ENCODE data around the gene PRPF19. TPM values are rescaled to one million over a fixed set of nuclear protein-coding genes. Genes with fewer than 3 reads are reported as not detected.
"Not testable (repeated sequence)": the region's sequence is repeated elsewhere in the genome, so short reads cannot be mapped to it uniquely, and the experiment has no call there.

The PRPF19 gene
- total RNA-seq, 1 donor from 2014 or later, result 68.3 TPM

GRCh38 chr11:60909680-60910280, 3.4 kb upstream of the PRPF19 start:
- not testable (repeated sequence) for DNase-seq (ENCODE audit: low spot score)

DNA sequence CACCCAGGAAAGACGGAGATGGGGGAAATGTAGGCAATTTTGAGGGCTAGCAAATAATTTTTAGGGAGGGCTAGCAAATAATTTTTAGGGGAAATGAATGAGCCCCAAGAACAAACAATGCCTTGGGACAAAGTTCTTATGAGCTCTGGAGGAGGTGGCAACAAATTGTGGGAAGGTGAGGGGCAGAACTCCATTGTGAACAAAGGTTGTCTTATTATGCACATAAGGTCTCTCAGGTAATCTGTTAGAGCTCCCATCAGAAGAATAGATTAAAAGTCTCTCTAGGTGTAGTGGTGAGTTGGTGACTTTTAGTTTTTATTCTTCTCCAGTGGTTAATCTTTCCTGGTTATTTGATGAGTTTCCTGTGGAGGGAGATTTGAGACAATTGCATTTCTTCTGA, 2.4 kb upstream of the PRPF19 start:
- DNase-seq (ENCODE audit: low spot score), result no peak

DNA sequence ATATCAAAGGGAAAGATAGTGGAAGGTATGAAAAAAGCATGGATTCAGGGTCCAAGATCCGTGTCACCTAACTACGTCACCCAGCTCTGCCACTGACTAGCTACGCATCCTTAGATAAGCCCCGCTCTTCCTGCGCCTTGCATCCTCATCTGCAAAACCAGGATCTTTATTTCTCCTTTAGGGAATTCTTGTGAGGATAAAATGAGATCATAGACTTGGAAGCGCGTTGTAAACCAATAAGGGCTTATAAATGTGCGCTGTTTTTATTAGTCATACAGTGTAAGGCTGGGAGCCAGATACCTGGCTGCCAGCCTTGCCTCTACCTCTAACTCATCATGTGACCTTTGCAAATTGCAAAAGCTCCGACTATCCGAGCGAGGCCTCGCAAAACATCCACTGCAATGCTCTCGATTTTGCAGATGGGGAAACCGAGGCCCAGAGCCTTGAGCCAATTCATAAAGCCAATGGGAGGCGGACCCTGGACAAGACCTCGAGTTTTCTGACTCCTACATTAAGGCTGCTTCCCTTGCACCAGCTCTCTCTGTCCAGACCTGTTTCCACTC, 753 bp downstream of the PRPF19 start:
- no peak for DNase-seq (ENCODE audit: low spot score)

DNA sequence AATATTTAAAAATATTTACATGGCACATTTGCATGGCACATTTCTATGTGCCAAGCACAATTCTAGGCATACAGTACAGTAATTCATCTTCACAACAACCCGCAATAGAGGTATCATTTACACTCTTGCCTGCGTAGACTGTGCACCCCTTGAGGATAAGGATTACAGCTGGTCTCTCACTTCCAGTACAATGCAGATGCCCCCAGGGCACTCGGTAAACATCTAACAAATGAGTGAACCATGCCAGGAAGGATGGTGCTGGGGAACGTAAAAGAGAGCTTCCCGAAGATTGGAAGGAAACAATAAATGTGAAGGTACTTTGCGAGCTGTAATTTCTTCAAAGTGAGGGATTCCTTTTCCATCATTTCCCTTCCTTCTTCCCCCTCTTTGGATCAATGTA, 1.3 kb downstream of the PRPF19 start:
- DNase-seq (ENCODE audit: low spot score), result no peak

DNA sequence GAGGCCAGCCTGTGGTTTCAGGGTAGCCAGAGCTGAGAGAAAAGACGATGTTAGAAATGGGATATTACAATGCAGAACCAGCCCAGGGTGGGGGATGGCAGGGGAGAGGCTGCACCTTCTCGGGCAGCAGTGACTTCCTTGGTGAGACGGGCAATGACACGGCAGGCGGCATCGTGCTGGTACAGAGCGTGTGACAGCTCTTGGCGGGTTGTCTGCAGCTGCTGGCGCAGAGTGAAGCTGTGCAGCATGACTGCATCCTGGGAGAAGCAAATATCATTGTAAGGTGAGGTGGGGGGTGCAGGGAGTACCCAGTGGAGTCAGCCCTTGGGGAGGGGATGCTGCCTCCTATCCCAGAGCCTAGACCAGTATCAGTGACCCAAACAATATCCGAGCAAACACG, 3.8 kb downstream of the PRPF19 start:
- peak; percentile 83 for DNase-seq (ENCODE audit: low spot score)

- peak; percentile 79 for DNase-seq (ENCODE audit: low spot score)
These were observed 5.5 kb downstream of the PRPF19 start for GRCh38 chr11:60900673-60901404.

GRCh38 chr11:60899977-60900376, 6.4 kb downstream of the PRPF19 start:
- no peak for DNase-seq (ENCODE audit: low spot score)

DNA sequence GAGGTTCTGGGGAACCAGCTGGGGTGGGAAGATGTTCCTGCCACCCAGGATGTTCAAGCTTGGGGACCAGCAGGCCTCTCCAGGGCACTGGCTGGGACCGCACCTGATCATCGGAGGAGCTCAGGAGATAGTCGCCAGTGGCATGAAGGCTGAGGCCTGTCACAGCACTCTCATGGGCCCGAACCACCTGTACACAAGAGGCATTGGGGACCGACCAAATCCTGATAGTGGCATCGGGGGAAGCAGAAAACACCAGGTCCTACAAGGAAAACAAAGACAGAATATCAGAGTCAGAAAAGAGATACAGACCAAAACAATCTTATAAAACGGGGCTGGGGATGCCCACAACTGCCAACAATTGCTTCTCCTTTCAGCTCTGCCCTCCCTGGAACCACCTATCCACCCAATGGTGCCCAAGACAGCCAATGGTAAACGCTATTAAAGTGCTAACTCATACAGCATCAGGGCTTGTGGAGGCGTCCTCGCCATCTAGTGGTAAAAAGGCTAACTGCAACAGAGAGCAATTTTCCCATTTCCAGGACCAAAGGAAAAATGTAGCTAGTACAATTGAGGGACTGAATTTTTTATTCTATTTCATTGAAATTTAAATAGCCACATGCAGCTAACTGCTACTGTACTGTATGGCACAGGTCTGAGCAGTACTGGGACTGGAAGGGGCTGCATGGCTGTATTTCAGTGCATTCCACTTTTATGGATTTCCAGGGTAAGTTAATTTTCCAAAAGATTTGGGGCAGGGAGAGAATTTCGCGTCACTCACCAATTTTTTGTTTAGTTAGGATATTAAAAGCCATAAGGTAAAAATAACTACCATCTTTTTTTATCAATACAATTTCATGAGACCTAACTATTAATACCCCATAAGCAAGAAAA, 7.1 kb downstream of the PRPF19 start:
- DNase-seq (ENCODE audit: low spot score), result peak; percentile 49

DNA sequence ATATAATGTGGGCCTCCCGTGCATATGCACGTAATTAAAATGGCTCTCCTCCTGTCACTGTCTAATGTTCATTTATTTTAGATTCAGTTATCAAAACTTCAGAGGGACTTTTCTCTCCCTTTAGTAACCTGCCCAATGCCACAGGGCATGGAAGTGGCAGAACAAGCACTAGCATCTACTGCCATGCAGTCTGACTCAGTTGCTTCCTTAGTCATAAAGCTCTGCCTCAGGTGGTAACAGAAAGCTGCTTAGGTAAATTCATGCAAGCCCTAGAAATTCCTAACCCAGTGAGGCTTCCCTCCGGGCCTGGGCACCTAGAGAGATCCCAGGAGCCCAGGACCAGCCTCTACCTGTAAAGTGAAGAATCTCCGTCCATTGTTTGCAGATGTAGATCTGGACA, 8.9 kb downstream of the PRPF19 start:
- peak; percentile 41 for DNase-seq (ENCODE audit: low spot score)

- DNase-seq (ENCODE audit: low spot score), result peak; percentile 41
These were observed 10.7 kb downstream of the PRPF19 start for GRCh38 chr11:60895687-60896086.

DNA sequence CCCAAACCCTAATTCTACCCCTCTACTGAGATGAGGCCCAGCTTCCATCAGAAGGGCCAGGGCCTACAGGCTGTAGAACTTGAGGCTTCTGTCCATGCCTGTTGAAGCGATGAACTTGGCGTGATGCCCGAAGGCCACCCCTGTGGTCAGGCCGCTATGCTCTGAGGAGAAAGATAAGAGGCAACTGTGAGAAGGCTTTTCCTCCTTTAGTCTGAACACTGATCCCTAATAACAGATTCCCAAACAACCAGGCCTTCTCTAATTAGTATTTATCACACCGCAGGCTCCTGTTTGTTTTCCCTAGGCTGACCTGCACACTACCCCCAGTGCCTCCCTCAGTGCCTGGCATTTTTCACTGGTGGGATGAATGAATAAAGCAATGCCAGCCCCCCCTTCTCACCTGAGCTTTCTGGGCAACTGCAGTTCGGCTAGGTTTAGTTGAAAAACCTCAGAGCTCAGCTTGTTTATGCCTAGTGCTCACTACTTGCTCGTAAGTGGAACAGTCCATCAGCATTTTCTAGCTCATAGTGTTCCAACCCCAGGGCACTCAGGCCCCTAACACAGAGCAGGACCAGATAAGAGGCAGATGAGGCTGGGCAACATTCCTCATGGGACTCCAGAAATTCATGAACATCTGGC, 15.2 kb downstream of the PRPF19 start:
- DNase-seq (ENCODE audit: low spot score), result peak; percentile 71

GRCh38 chr11:60890696-60891095, 15.7 kb downstream of the PRPF19 start:
- no peak for DNase-seq (ENCODE audit: low spot score)

DNA sequence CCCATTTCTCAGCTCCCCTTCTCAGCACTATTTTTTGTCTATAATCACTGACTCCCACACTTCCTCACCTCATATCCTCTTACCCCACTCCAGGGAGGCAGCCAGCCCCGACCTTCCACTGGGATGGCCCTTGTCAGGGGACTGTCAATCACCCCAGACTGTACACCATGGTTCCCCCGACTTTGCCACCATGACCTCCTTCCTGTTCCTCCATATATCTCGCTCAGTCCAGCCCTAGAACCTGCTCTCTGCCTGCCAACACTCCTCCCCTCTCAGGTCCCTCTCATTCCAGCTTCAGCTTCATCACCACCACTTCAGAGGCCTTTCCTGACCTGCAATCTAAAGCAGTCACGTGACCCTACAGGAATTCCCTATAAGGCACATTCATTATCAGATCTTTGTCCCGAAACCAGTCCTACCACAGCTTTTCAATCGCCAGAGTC, 16.5 kb downstream of the PRPF19 start:
- DNase-seq (ENCODE audit: low spot score), result no peak

- no peak for DNase-seq (ENCODE audit: low spot score)
These were observed 18.8 kb downstream of the PRPF19 start for GRCh38 chr11:60887556-60887955.

GRCh38 chr11:60880643-60881282, 25.6 kb downstream of the PRPF19 start:
- DNase-seq (ENCODE audit: low spot score), result peak; percentile 41

DNA sequence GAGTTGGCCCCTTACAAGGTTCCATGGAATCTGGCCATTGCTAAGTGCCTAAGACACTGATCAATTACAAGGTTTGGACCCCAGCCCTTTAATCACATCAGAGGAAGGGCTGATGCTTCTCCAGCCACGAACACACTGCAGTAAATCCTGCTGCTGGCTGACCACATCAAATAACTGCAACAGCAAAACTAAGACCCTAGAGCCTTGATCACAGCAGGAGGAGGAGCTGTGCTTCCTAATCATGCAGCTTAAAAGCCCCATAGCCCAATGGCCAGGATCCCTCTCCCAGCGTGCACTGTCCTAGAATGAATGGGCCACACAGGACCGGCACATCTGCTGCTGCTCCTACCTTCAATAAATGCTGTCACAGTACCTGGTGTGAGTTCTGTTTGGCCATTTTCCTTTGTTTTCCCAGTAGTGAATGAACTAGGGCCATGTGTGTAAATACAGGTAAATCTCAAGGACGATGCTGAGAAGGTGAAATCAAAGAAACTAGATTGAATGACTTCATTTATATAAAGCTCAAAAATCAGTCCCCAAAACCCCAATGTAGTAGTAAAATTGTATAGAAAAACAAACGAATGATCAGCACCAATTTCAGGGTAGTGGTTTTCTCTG, 26.3 kb downstream of the PRPF19 start:
- DNase-seq (ENCODE audit: low spot score), result peak; percentile 39

DNA sequence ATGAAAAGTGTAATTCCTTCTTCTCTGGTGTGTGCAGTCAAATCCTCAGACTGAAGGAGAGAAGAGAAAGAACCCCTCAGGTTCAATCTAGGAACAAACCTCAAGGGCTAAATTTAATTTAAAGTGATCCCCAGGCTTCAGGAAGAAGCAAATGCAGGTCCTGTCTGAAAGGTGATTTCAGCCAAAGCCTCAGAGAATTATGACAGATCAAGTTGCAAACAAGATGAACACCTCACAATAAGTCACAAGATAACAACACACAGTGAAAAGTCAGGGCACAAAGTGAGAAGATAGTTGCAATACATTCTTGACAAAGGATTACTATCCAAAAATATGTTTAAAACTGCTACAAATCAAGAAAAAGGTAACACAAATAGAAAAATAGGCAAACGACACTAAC, 27.3 kb downstream of the PRPF19 start:
- no peak for DNase-seq (ENCODE audit: low spot score)

DNA sequence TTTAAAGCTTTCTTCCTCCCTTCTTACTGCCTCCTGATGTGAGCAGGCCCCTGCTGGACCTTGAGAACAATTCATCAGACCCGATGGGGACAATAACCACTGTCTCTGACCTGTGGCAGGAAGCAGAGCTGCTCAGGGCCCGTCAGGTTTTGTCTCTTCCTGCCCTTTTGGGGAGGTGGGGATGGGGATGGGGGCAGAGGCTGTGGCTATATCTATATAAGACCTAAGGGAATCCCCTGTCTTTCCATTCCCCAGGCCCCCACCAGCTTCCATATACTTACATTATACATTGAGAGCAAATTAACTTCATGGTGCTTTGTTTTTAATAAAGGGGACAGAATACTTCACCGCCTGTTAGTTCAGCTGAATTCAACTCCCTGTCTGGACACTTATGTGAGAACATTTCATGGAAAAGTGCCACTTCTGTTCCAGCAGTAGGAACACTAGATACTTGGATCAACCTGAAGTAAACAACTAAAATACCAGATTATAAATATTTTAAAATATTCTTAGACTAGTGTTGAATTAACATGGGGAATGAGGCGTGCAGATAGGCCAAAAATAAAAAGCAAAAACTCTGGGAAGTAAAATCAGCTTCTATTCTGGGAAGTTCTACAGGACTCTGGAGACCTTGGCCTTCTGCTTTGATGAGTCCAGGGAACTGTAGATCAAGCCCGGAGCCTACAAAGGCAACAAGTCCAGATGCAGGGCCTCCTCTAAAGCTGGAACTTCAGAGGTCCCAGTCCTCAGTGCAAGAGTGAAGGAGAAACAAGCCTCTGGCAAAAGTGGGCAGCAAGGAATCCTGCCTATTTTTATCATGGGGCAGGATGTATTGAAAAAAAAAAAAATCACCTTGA, 27.9 kb downstream of the PRPF19 start:
- DNase-seq (ENCODE audit: low spot score), result peak; percentile 64

GRCh38 chr11:60876168-60876485, 30.3 kb downstream of the PRPF19 start:
- DNase-seq (ENCODE audit: low spot score), result peak; percentile 62
